T-cell (primary cell): Measurements from ENCODE around the gene PTGER1. TPM values are rescaled to one million over a fixed set of nuclear protein-coding genes. Genes with fewer than 3 reads are reported as not detected.
"Not testable (repeated sequence)": the region's sequence is repeated elsewhere in the genome, so short reads cannot be mapped to it uniquely, and the experiment has no call there.

Experiments
- ATAC-seq, 4 experiments: fragments of 200-7000 bp in 3 of 4; fragments of 150-1000 bp in 1 of 4; cut with Tn5 transposase; replicated peaks in 1 of 4; 1 replicate in 3 of 4; 2 replicates in 1 of 4; pipeline ENCODE4 v1.10.0; 2021; ENCODE audit warnings: moderate library complexity in 3 of 4, mild to moderate bottlenecking in 2 of 4, moderate number of reproducible peaks in 1 of 4
- CTCF ChIA-PET, 2 donors: fragments of 300-600 bp; sonication (Branson Sonifier 250); formaldehyde crosslinking; loops; one replicate each; lab custom pipeline; 2022; ENCODE audit warnings: antibody characterized with exemption in 2 of 2; lab: Charles Lee
- POLR2A ChIA-PET, 2 donors: fragments of 300-600 bp; sonication (Branson Sonifier 250); formaldehyde crosslinking; loops; one replicate each; lab custom pipeline; 2022; ENCODE audit warnings: antibody characterized with exemption in 2 of 2; lab: Charles Lee
- DNase-seq, 35 experiments: peaks; one replicate each; pipeline versions ENCODE4 v3.0.0 to v3.0.0-alpha.2; 2013 to 2023
- H3K27ac ChIP-seq: one replicate; pipeline ENCODE4 v1.5.1; 2013; ENCODE audit warnings: low read length
- H3K27me3 ChIP-seq, 2 experiments: replicated peaks in 1 of 2; 1 replicate in 1 of 2; 2 replicates in 1 of 2; pipeline versions ENCODE4 v1.6.1 to v1.7.0; 2013; ENCODE audit warnings: low read length in 1 of 2, mixed read lengths in 1 of 2; ENCODE audit not compliant: control insufficient read depth in 2 of 2, insufficient read depth in 2 of 2; ENCODE audit errors: extremely low read depth in 1 of 2
- H3K36me3 ChIP-seq, 2 donors: 1 replicate in 1 of 2; 2 replicates in 1 of 2; pipeline versions ENCODE4 v1.6.1 to v1.7.0; 2013; ENCODE audit warnings: low read length in 1 of 2; ENCODE audit not compliant: control insufficient read depth in 2 of 2, insufficient read depth in 1 of 2; ENCODE audit errors: extremely low read depth in 1 of 2
- H3K4me1 ChIP-seq, 2 experiments: 1 replicate in 1 of 2; 2 replicates in 1 of 2; pipeline versions ENCODE4 v1.6.1 to v1.7.0; 2013; ENCODE audit warnings: low read length in 2 of 2, mixed read lengths in 1 of 2; ENCODE audit not compliant: insufficient read depth in 2 of 2, control insufficient read depth in 1 of 2; ENCODE audit errors: extremely low read depth in 1 of 2
- H3K4me3 ChIP-seq, 2 donors: 1 replicate in 1 of 2; 2 replicates in 1 of 2; pipeline versions ENCODE4 v1.5.1 to v1.7.0; 2013; ENCODE audit warnings: mild to moderate bottlenecking in 2 of 2, low read length in 1 of 2, moderate library complexity in 1 of 2; ENCODE audit not compliant: control insufficient read depth in 1 of 2; ENCODE audit errors: extremely low read depth in 1 of 2
- H3K9me3 ChIP-seq: 2 replicates; pipeline ENCODE4 v1.7.0; 2013
- H3K27ac Mint-ChIP-seq, 2 donors: one replicate each; pipeline ENCODE4 v1.8.0; 2020 to 2021; ENCODE audit warnings: mild to moderate bottlenecking in 2 of 2, mixed read lengths in 2 of 2
- H3K27me3 Mint-ChIP-seq, 2 donors: one replicate each; pipeline ENCODE4 v1.8.0; 2021 to 2022; ENCODE audit warnings: mixed read lengths in 2 of 2
- H3K36me3 Mint-ChIP-seq: one replicate; pipeline ENCODE4 v1.8.0; 2021; ENCODE audit warnings: mixed read lengths
- H3K4me1 Mint-ChIP-seq, 3 donors: one replicate each; pipeline ENCODE4 v1.8.0; 2020 to 2022; ENCODE audit warnings: mixed read lengths in 3 of 3, mild to moderate bottlenecking in 1 of 3
- H3K4me3 Mint-ChIP-seq, 3 donors: one replicate each; pipeline ENCODE4 v1.8.0; 2020 to 2022; ENCODE audit warnings: mild to moderate bottlenecking in 3 of 3, mixed read lengths in 3 of 3, moderate library complexity in 3 of 3
- H3K9me3 Mint-ChIP-seq, 3 donors: one replicate each; pipeline ENCODE4 v1.8.0; 2020 to 2022; ENCODE audit warnings: mixed read lengths in 3 of 3
- WGBS: methylation state at CpG from one replicate; pipeline ENCODE4 v1.1.5; 2013; ENCODE audit warnings: missing lambda C conversion rate; ENCODE audit not compliant: insufficient coverage; 5-methylcytosine and 5-hydroxymethylcytosine counted together
- total RNA-seq, 35 experiments: library from RNA in 6 of 35; stranded (reverse) in 6 of 35; fragments of 120-200 nt in 1 of 35; gene quantifications; one replicate each; pipeline versions ENCODE4 v1.2.1 to v1.2.4 and lab custom pipeline; 2013 to 2026

PTGER1 gene
- total RNA-seq, 5 donors from 2014 or later (not counting 1 experiment from before 2014, with no cell fraction given), result 0.23 to 0.25 TPM; not detected in 3

GRCh38 chr19:14452303-14452702, 22.9 kb downstream of the PTGER1 start:
- peaks cover 0 to 13% of the 10 kb centered on the region in 2 experiments for H3K4me1 ChIP-seq
- peaks cover 9 to 82% of the 10 kb centered on the region in 2 donors for H3K36me3 ChIP-seq
- not testable (repeated sequence) for H3K27ac Mint-ChIP-seq, H3K9me3 Mint-ChIP-seq, ATAC-seq, H3K27me3 Mint-ChIP-seq, H3K9me3 ChIP-seq, H3K27ac ChIP-seq, H3K4me3 Mint-ChIP-seq, H3K4me3 ChIP-seq, H3K27me3 ChIP-seq, DNase-seq
- peaks cover 15 to 18% (median 15%) of the 10 kb centered on the region in 3 donors for H3K4me1 Mint-ChIP-seq
- ChIA-PET POLR2A (interaction anchor here in 1 of 2 donors (0.6 kb wide), 1 partner anchor 1699 kb away, joined by 5 read pairs; no protein-coding TSS in a partner anchor), CTCF (interaction anchor here in 1 of 2 donors (0.5 kb wide), 1 partner anchor 107 kb away, joined by 5 read pairs; no protein-coding TSS in a partner anchor)
- WGBS, result 100% methylated on average over 2 of the region's 3 CpGs
- H3K36me3 Mint-ChIP-seq, result peaks cover 28% of the 10 kb centered on the region

- Mint-ChIP-seq H3K4me3 (no peak overlapping the region), H3K36me3 (peaks cover 38% of the 10 kb centered on the region), H3K27ac (no peak overlapping the region), H3K9me3 (no peaks in the 10 kb centered on the region), H3K27me3 (no peaks in the 10 kb centered on the region), H3K4me1 (peaks cover 15 to 19% (median 18%) of the 10 kb centered on the region in 3 donors)
- H3K36me3 ChIP-seq, result peaks cover 23 to 89% of the 10 kb centered on the region in 2 donors
- no peak for DNase-seq
- H3K27ac ChIP-seq, result no peak overlapping the region
- no peak overlapping the region for H3K4me3 ChIP-seq
- no peaks in the 10 kb centered on the region for H3K27me3 ChIP-seq
- 98% methylated on average over 18 of the region's 19 CpGs for WGBS
- peaks cover 0 to 13% of the 10 kb centered on the region in 2 experiments for H3K4me1 ChIP-seq
- CTCF ChIA-PET, result interaction anchor here (0.5 to 0.6 kb wide), 2 partner anchors 267 to 960 kb away, joined by 4 to 5 read pairs; no protein-coding TSS in a partner anchor
- no peak for ATAC-seq
- POLR2A ChIA-PET, result interaction anchor here in 1 of 2 donors (0.5 kb wide), 1 partner anchor 37 kb away, joined by 4 read pairs; no protein-coding TSS in a partner anchor
- no peaks in the 10 kb centered on the region for H3K9me3 ChIP-seq
Measured at GRCh38 chr19:14450876-14451275, 24.3 kb downstream of the PTGER1 start.

GRCh38 chr19:14450168-14450874, 24.8 kb downstream of the PTGER1 start:
- no peaks in the 10 kb centered on the region for H3K27me3 Mint-ChIP-seq
- H3K27ac Mint-ChIP-seq, result no peak overlapping the region
- Histone ChIP-seq H3K4me3 (no peak overlapping the region), H3K27me3 (no peaks in the 10 kb centered on the region), H3K27ac (no peak overlapping the region), H3K36me3 (peaks cover 24 to 90% of the 10 kb centered on the region in 2 donors), H3K9me3 (no peaks in the 10 kb centered on the region), H3K4me1 (peaks cover 0 to 13% of the 10 kb centered on the region in 2 experiments)
- H3K36me3 Mint-ChIP-seq, result peaks cover 37% of the 10 kb centered on the region
- peak; percentile 53 to 97 (median 62) for ATAC-seq
- ChIA-PET CTCF (interaction anchor here in 1 of 2 donors (0.6 kb wide), 1 partner anchor 266 kb away, joined by 5 read pairs; no protein-coding TSS in a partner anchor), POLR2A (interaction anchor here in 1 of 2 donors (0.5 kb wide), 1 partner anchor 38 kb away, joined by 4 read pairs; no protein-coding TSS in a partner anchor)
- peak in 32 of 35 experiments; percentile 23 to 77 (median 64) for DNase-seq
- H3K9me3 Mint-ChIP-seq, result no peaks in the 10 kb centered on the region
- peaks cover 15 to 19% (median 18%) of the 10 kb centered on the region in 3 donors for H3K4me1 Mint-ChIP-seq
- 93% methylated on average over 24 of the region's 30 CpGs for WGBS
- no peak overlapping the region for H3K4me3 Mint-ChIP-seq

- CTCF ChIA-PET, result no interaction called here
Measured at GRCh38 chr19:14449321-14449720, 25.8 kb downstream of the PTGER1 start.

GRCh38 chr19:14446336-14447036, 28.7 kb downstream of the PTGER1 start:
- no peak for ATAC-seq
- POLR2A ChIA-PET, result no interaction called here
- peaks cover 52% of the 10 kb centered on the region for H3K36me3 Mint-ChIP-seq

More at GRCh38 chr19:14449321-14449720, 25.8 kb downstream of the PTGER1 start:
- H3K36me3 Mint-ChIP-seq, result peaks cover 34% of the 10 kb centered on the region
- H3K27me3 Mint-ChIP-seq, result no peaks in the 10 kb centered on the region
- ATAC-seq (no peak), DNase-seq (no peak)
- no peaks in the 10 kb centered on the region for H3K27me3 ChIP-seq
- POLR2A ChIA-PET, result interaction anchor here in 1 of 2 donors (0.6 kb wide), 1 partner anchor 720 kb away, joined by 6 read pairs; no protein-coding TSS in a partner anchor
- no peak overlapping the region for H3K4me3 Mint-ChIP-seq
- H3K4me3 ChIP-seq, result no peak overlapping the region
- WGBS, result 86% methylated on average over 1 of the region's 6 CpGs
- H3K27ac Mint-ChIP-seq, result peak overlapping the region in 1 of 2 donors; percentile 39
- H3K9me3 ChIP-seq, result no peaks in the 10 kb centered on the region
- peaks cover 30 to 90% of the 10 kb centered on the region in 2 donors for H3K36me3 ChIP-seq
- H3K4me1 ChIP-seq, result peaks cover 0 to 15% of the 10 kb centered on the region in 2 experiments
- H3K9me3 Mint-ChIP-seq, result no peaks in the 10 kb centered on the region
- H3K27ac ChIP-seq, result no peak overlapping the region
- peaks cover 18 to 23% (median 18%) of the 10 kb centered on the region in 3 donors for H3K4me1 Mint-ChIP-seq

More at GRCh38 chr19:14446336-14447036, 28.7 kb downstream of the PTGER1 start:
- 98% methylated on average over 10 of the region's 10 CpGs for WGBS
- no peak overlapping the region for H3K4me3 Mint-ChIP-seq
- Histone ChIP-seq H3K4me1 (peaks cover 0 to 41% of the 10 kb centered on the region in 2 experiments), H3K27me3 (no peaks in the 10 kb centered on the region), H3K27ac (no peak overlapping the region), H3K4me3 (no peak overlapping the region), H3K36me3 (peaks cover 41 to 96% of the 10 kb centered on the region in 2 donors), H3K9me3 (no peaks in the 10 kb centered on the region)
- no peaks in the 10 kb centered on the region for H3K27me3 Mint-ChIP-seq
- no peak overlapping the region for H3K27ac Mint-ChIP-seq
- CTCF ChIA-PET, result no interaction called here
- no peak for DNase-seq
- peaks cover 23 to 36% (median 27%) of the 10 kb centered on the region in 3 donors for H3K4me1 Mint-ChIP-seq
- H3K9me3 Mint-ChIP-seq, result no peaks in the 10 kb centered on the region
